Neural cell (in vitro differentiated cells): ENCODE measurements around the gene ATP11A. TPM values are rescaled to one million over a fixed set of nuclear protein-coding genes. Genes with fewer than 3 reads are reported as not detected.

Experiments used
- H2AFZ ChIP-seq: fragments of 200-600, 300-800 bp; sonication (generic), shearing (Covaris generic); 2 replicates; pipeline ENCODE4 v1.6.0; 2014; ENCODE audit warnings: low read depth, mild to moderate bottlenecking, antibody characterized with exemption, low read length, moderate library complexity
- H3F3A ChIP-seq: fragments of 200-600 bp; shearing (Covaris generic); 2 replicates; pipeline ENCODE4 v1.6.1; 2016; ENCODE audit warnings: mild to moderate bottlenecking, moderate library complexity, mixed read lengths, antibody characterized with exemption, low read length; ENCODE audit not compliant: insufficient read depth, poor library complexity, severe bottlenecking
- H3K27ac ChIP-seq: fragments of 200-600, 300-800 bp; sonication (generic), shearing (Covaris generic); 2 replicates; pipeline ENCODE4 v1.5.1; 2014; ENCODE audit warnings: mild to moderate bottlenecking, low read length, moderate library complexity
- H3K27me3 ChIP-seq: fragments of 300-800, 200-600 bp; sonication (generic), shearing (Covaris generic); 2 replicates; pipeline ENCODE4 v1.6.0; 2014; ENCODE audit warnings: mild to moderate bottlenecking, low read depth, low read length, moderate library complexity; ENCODE audit not compliant: insufficient read depth
- H3K36me3 ChIP-seq: fragments of 300-800, 200-600 bp; sonication (generic), shearing (Covaris generic); 2 replicates; pipeline ENCODE4 v1.5.1; 2014; ENCODE audit warnings: mild to moderate bottlenecking, antibody characterized with exemption, low read length, moderate library complexity; ENCODE audit not compliant: insufficient read depth
- H3K4me2 ChIP-seq: fragments of 300-800, 200-600 bp; sonication (generic), shearing (Covaris generic); 2 replicates; pipeline ENCODE4 v1.6.0; 2014; ENCODE audit warnings: mild to moderate bottlenecking, low read length
- H3K4me3 ChIP-seq: fragments of 300-800, 200-600 bp; sonication (generic), shearing (Covaris generic); 2 replicates; pipeline ENCODE4 v1.5.1; 2014; ENCODE audit warnings: mild to moderate bottlenecking, low read length, moderate library complexity
- H3K79me2 ChIP-seq: fragments of 200-600 bp; shearing (Covaris generic); replicated peaks from 2 replicates; pipeline ENCODE4 v1.6.0; 2014; ENCODE audit warnings: mild to moderate bottlenecking, low read length, moderate library complexity; ENCODE audit not compliant: insufficient read depth
- H3K9ac ChIP-seq: fragments of 300-800, 200-600 bp; sonication (generic), shearing (Covaris generic); 2 replicates; pipeline ENCODE4 v1.6.1; 2016; ENCODE audit warnings: mild to moderate bottlenecking, low read length, mixed read lengths
- H3K9me2 ChIP-seq: fragments of 200-600 bp; shearing (Covaris generic); 2 replicates; pipeline ENCODE4 v1.6.1; 2016; ENCODE audit warnings: mild to moderate bottlenecking, low read length, mixed read lengths; ENCODE audit not compliant: insufficient read depth
- H3K9me3 ChIP-seq: fragments of 200-600, 300-800 bp; sonication (generic), shearing (Covaris generic); 2 replicates; pipeline ENCODE4 v1.6.1; 2016; ENCODE audit warnings: mild to moderate bottlenecking, mixed run types, low read length, moderate library complexity, mixed read lengths
- H4K20me1 ChIP-seq: fragments of 200-600 bp; shearing (Covaris generic); 2 replicates; pipeline ENCODE4 v1.6.1; 2016; ENCODE audit warnings: mild to moderate bottlenecking, mixed run types; ENCODE audit not compliant: insufficient read depth
- EP300 ChIP-seq: fragments of 450-650 bp; conservative IDR thresholded peaks from 2 replicates; pipeline ENCODE4 v1.6.1; 2014; ENCODE audit warnings: antibody characterized with exemption, mild to moderate bottlenecking, moderate library complexity; ENCODE audit not compliant: poor library complexity, severe bottlenecking
- EZH2 ChIP-seq: fragments of 200-600, 300-800 bp; shearing (Covaris generic), sonication (generic); IDR thresholded peaks from 2 replicates; pipeline ENCODE4 v1.6.1; 2014; ENCODE audit warnings: antibody characterized with exemption, low read length, borderline replicate concordance, mild to moderate bottlenecking; ENCODE audit not compliant: insufficient read depth, poor library complexity, severe bottlenecking
- MXI1 ChIP-seq: fragments of 450-650 bp; conservative IDR thresholded peaks from 2 replicates; pipeline ENCODE4 v1.6.1; 2014; ENCODE audit warnings: antibody characterized with exemption, mild to moderate bottlenecking; ENCODE audit not compliant: poor library complexity, severe bottlenecking
- POLR2AphosphoS5 ChIP-seq: IDR thresholded peaks from 2 replicates; pipeline ENCODE4 v1.6.1; 2012
- RAD21 ChIP-seq: fragments of 450-650 bp; conservative IDR thresholded peaks from 2 replicates; pipeline ENCODE4 v1.6.1; 2014; ENCODE audit warnings: antibody characterized with exemption, mild to moderate bottlenecking, moderate library complexity
- SMC3 ChIP-seq: fragments of 450-650 bp; conservative IDR thresholded peaks from 2 replicates; pipeline ENCODE4 v1.6.1; 2014; ENCODE audit warnings: antibody characterized with exemption, mild to moderate bottlenecking, moderate library complexity; ENCODE audit not compliant: poor library complexity
- TAF1 ChIP-seq: IDR thresholded peaks from 2 replicates; pipeline ENCODE4 v1.6.1; 2012; ENCODE audit warnings: low read depth
- polyA minus RNA-seq: library from RNA; depleted of rRNA, polyadenylated mRNA; stranded (reverse); fragments of >200 nt; gene quantifications from 2 replicates; pipeline ENCODE4 v1.2.3, GENCODE V29; 2014
- polyA plus RNA-seq: library from polyadenylated mRNA; depleted of rRNA; stranded (reverse); fragments of >200 nt; gene quantifications from 2 replicates; pipeline ENCODE4 v1.2.3, GENCODE V29; 2014
- TF ChIP-seq, protein P1 (sequence below): IDR thresholded peaks from 2 replicates; pipeline ENCODE4 v1.6.1; 2012; ENCODE audit warnings: borderline replicate concordance
- TF ChIP-seq, protein P2 (sequence below): fragments of 450-650 bp; IDR thresholded peaks from 2 replicates; pipeline ENCODE4 v1.5.1; 2014; ENCODE audit warnings: antibody characterized with exemption, mild to moderate bottlenecking, moderate library complexity; ENCODE audit not compliant: poor library complexity, severe bottlenecking

ATP11A gene
- polyA plus RNA-seq (3.0 TPM in 2 replicates), polyA minus RNA-seq (9.5 and 12.3 TPM in 2 replicates)

DNA sequence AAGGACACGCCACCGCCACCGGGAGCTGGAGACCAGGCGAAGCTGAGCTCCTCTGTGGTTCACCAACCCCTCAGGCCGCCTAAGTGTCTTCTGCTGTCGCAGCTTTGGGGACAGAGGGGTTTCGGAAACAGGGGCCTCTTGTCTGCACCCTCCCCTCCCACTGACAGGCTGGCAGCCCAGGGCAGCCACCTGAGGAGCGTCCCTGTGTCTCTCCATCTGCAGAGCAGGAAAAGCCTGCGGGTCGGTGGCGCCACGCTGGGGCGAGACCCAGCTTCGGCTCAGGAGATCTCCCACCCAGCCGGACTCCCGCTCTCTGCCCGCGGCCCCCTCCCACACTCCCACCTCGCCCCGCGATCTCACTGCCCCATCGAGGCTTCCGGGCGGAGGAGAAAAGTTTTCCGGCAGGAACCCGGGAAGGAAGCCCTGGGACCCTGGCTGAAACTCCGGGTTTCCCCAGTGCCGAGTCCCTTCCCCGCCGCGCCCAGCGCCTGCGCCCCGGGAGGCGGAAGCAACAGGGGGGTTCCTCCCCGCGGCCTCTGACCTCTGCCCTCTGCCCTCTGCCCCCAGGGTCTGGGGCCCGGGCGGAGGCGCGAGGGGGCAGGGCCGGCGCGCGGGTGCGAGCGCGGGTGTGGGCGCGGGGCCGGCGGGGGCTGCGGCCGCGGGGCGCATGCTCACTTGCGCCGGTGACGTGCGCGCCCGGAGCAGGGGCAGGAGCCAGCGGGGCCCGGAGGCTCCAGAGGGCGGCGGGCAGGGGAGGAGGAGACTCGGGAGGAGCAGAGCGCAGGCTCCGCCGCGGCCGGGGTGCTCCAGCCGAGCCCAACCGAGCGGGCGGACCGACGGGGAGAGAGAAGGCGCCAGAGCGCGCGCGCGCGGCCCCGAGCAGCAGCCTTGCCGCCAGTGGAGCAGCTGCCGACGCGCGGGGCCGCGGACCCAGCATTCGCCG, at the start of gene ATP11A:
Gene ATP11A, plus strand, starts transcription at position 736 of the 943 bp plus-strand sequence. CDS start 379 bp downstream, outside the sequence.
- no peaks in the 10 kb centered on the region for H4K20me1 ChIP-seq
- peaks cover 14% of the 10 kb centered on the region for H3K79me2 ChIP-seq
- no peak within 1 kb of the TSS for H3K27ac ChIP-seq
- H3K9me2 ChIP-seq, result no peaks in the 10 kb centered on the region
- H3K4me2 ChIP-seq, result peak within 1 kb of the TSS; percentile 69
- H3K9me3 ChIP-seq, result no peaks in the 10 kb centered on the region
- H3F3A ChIP-seq, result no peaks in the 10 kb centered on the region
- H2AFZ ChIP-seq, result no peak within 1 kb of the TSS
- H3K27me3 ChIP-seq, result no peaks in the 10 kb centered on the region
- H3K9ac ChIP-seq, result peak within 1 kb of the TSS; percentile 64
- peak within 1 kb of the TSS; percentile 80 for H3K4me3 ChIP-seq
- TF ChIP-seq EP300, result peak; percentile 20
- no peak for TF ChIP-seq MXI1
- TF ChIP-seq, protein P1, sequence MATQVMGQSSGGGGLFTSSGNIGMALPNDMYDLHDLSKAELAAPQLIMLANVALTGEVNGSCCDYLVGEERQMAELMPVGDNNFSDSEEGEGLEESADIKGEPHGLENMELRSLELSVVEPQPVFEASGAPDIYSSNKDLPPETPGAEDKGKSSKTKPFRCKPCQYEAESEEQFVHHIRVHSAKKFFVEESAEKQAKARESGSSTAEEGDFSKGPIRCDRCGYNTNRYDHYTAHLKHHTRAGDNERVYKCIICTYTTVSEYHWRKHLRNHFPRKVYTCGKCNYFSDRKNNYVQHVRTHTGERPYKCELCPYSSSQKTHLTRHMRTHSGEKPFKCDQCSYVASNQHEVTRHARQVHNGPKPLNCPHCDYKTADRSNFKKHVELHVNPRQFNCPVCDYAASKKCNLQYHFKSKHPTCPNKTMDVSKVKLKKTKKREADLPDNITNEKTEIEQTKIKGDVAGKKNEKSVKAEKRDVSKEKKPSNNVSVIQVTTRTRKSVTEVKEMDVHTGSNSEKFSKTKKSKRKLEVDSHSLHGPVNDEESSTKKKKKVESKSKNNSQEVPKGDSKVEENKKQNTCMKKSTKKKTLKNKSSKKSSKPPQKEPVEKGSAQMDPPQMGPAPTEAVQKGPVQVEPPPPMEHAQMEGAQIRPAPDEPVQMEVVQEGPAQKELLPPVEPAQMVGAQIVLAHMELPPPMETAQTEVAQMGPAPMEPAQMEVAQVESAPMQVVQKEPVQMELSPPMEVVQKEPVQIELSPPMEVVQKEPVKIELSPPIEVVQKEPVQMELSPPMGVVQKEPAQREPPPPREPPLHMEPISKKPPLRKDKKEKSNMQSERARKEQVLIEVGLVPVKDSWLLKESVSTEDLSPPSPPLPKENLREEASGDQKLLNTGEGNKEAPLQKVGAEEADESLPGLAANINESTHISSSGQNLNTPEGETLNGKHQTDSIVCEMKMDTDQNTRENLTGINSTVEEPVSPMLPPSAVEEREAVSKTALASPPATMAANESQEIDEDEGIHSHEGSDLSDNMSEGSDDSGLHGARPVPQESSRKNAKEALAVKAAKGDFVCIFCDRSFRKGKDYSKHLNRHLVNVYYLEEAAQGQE, result no peak
- TF ChIP-seq, protein P2, sequence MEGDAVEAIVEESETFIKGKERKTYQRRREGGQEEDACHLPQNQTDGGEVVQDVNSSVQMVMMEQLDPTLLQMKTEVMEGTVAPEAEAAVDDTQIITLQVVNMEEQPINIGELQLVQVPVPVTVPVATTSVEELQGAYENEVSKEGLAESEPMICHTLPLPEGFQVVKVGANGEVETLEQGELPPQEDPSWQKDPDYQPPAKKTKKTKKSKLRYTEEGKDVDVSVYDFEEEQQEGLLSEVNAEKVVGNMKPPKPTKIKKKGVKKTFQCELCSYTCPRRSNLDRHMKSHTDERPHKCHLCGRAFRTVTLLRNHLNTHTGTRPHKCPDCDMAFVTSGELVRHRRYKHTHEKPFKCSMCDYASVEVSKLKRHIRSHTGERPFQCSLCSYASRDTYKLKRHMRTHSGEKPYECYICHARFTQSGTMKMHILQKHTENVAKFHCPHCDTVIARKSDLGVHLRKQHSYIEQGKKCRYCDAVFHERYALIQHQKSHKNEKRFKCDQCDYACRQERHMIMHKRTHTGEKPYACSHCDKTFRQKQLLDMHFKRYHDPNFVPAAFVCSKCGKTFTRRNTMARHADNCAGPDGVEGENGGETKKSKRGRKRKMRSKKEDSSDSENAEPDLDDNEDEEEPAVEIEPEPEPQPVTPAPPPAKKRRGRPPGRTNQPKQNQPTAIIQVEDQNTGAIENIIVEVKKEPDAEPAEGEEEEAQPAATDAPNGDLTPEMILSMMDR, result no peak
- no peak for TF ChIP-seq TAF1
- TF ChIP-seq RAD21, result no peak
- TF ChIP-seq EZH2, result no peak
- TF ChIP-seq SMC3, result no peak
- no peak for TF ChIP-seq POLR2AphosphoS5
- H3K36me3 ChIP-seq, result no peaks in the 10 kb centered on the region

DNA sequence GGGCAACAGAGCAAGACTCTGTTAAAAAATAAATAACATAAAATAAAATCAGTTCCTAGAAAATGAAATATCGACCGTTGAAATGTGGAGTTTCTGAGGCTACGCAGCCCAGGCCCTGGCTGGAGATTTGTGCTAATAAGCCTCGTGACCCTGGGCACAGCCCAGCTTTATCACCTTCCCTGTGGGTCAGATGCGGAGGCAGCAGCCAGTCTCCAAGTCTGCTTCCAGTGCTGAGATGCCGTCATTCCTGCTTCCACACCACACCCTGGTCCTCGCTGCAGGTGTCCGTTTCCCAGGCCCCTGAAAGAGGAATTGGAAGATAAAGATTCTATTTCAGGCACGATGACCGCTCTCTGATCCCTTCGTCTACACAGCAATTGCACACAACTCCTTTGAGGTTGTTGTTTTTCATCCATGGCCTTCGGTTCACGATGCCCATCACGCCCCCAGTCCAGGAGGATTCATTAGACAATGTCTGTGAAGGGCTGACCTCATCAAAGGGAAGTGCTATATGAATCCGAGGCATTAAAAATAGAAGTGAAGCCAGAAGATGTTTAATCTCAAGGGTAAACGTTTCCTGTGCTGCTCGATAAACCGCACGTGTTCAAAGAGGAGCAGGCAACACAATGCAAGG, 48.3 kb upstream of the ATP11A start:
- H3K9me2 ChIP-seq, result no peaks in the 10 kb centered on the region
- no peaks in the 10 kb centered on the region for H3K27me3 ChIP-seq
- H3F3A ChIP-seq, result no peaks in the 10 kb centered on the region
- H3K9me3 ChIP-seq, result no peaks in the 10 kb centered on the region
- H3K4me3 ChIP-seq, result no peak overlapping the region
- no peaks in the 10 kb centered on the region for H3K36me3 ChIP-seq
- H3K9ac ChIP-seq, result no peak overlapping the region
- H3K27ac ChIP-seq, result no peak overlapping the region
- H3K4me2 ChIP-seq, result no peak overlapping the region
- no peaks in the 10 kb centered on the region for H4K20me1 ChIP-seq
- TF ChIP-seq, protein P2, result no peak
- TF ChIP-seq RAD21, result no peak
- no peak for TF ChIP-seq TAF1
- no peak for TF ChIP-seq MXI1
- TF ChIP-seq, protein P1, result no peak
- no peak for TF ChIP-seq EZH2
- H3K79me2 ChIP-seq, result no peaks in the 10 kb centered on the region
- H2AFZ ChIP-seq, result no peak overlapping the region
